Upper lobe of left lung (tissue), 4 donors: Measurements from ENCODE around the gene NCBP2L.

ENCODE experiments used
- CTCF ChIP-seq, 6 experiments: fragments of 450-650 bp in 4 of 6; fragments of 200-600 bp in 2 of 6; sonication (generic) in 2 of 6; IDR thresholded peaks; one replicate each; pipeline ENCODE4 v1.5.1; 2016 to 2019; ENCODE audit warnings: antibody characterized with exemption in 6 of 6
- EP300 ChIP-seq, 4 donors: sonication (generic); formaldehyde crosslinking; IDR thresholded peaks; one replicate each; pipeline ENCODE4 v1.5.1; 2017; ENCODE audit warnings: antibody characterized with exemption in 4 of 4, control low read depth in 2 of 4
- POLR2A ChIP-seq, 4 donors: fragments of 450-650 bp; IDR thresholded peaks; one replicate each; pipeline ENCODE4 v1.5.1; 2016 to 2017; ENCODE audit warnings: antibody characterized with exemption in 4 of 4, mild to moderate bottlenecking in 2 of 4

GRCh38 chrX:107736781-107737531 is 40.6 kb upstream of the NCBP2L start:
- TF ChIP-seq EP300 (IDR thresholded peaks at IDR 0.05) (no peak), CTCF (IDR thresholded peaks at IDR 0.05) (no peak), POLR2A (IDR thresholded peaks at IDR 0.05) (no peak)
